DMS153 treated with DMSO at 0.1 percent for 48 hours (cell line): ENCODE data around the gene FLAD1.

Experiments
- DNase-seq: peaks from one replicate; lab custom pipeline; 2025; ENCODE audit not compliant: unreplicated experiment; lab: John Stamatoyannopoulos, UW

Gene FLAD1

DNA sequence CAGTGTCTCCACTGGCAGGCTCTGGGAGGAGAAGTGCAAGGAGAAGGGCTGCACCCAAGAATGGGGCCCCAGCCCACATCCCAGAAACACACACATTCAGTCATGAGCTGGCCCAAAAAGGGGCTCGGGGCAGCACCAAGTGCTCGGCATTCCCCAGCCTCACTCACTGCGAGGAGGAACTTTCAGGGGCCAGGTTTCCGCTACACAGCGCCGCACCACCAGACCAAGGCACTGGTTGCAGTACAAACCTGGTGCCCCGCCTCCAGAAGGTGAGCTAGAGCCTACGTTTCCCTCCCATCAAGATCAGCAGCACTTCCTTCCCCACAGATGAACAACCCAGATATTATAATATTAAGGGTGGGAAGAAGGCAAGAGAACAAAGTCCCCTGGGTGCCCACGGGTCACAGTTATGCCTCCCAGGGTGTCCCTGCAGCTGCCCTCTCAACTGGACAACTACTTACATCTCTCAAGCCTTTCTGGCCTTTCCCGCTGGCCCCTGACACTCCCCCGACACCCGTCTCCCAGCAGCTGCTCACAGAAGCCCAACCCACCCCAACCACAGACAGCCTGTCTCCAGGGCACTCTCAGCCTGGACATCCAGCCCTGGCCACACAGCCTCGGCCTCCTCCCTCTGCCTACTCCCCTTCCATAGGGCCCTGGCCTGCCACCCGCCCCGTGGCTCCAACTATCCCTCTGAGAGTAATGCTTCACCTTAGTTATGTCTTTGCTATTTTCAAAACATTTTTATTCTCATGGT, 31.1 kb upstream of the FLAD1 start:
- no peak for DNase-seq

DNA sequence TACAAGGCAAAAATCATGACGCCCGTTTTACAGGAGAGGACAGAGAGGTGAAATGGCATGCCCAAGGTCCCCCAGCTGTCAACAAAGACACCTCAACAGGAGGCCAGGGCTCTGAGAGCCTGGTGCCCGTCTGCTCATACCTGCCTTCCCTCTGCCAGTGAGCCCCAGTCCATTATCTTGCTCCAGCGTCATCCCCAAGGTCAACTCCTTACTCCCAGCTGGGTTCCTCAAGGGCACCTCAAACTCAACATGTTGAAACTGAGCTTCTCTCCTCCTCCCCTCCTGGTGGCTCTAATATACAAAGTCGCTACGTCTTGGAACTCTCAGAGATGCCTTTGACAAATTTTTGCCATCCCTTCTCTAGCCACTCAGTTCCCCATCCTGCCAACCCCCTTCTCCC, 30.5 kb upstream of the FLAD1 start:
- no peak for DNase-seq

DNA sequence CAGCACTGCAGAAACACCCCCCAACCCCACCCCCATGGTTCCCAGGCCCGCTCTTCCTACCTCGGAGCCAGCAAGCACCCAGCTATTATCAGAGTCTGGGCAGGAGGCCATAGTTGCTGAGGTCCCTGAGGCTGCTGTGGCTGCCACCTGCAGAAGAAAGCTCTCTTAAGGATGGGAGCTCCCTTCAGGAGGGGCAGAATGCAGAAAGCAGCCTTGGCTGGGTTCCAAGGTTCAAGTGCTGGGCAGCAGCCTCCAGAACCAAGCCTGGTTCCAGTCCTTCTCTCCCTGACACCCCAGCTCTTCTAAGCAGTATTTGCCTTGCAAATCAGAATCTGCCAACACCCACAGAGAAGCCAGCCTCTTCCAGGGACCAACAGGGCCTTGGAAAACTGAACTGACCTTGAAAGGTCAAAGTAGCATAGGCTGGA, 29.5 kb upstream of the FLAD1 start:
- no peak for DNase-seq

DNA sequence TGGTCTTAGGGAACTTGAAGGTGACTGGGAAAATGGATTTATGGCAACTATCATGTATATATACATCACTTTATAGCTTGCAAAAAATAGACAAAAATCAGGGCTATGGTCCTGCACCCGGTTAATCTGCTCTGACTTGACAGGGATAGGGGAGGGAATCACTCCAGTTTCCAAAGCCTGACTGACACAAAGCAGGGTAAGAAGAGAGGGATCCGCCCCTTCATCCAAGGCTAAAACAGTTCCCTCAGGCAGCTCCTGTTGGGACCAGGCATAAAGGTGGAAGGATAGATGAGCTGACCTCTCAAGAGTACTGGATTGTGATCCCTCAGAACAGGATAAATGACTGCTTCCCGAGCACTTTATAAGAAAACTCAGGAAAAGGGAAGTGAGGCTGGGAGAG, 28.6 kb upstream of the FLAD1 start:
- no peak for DNase-seq

DNA sequence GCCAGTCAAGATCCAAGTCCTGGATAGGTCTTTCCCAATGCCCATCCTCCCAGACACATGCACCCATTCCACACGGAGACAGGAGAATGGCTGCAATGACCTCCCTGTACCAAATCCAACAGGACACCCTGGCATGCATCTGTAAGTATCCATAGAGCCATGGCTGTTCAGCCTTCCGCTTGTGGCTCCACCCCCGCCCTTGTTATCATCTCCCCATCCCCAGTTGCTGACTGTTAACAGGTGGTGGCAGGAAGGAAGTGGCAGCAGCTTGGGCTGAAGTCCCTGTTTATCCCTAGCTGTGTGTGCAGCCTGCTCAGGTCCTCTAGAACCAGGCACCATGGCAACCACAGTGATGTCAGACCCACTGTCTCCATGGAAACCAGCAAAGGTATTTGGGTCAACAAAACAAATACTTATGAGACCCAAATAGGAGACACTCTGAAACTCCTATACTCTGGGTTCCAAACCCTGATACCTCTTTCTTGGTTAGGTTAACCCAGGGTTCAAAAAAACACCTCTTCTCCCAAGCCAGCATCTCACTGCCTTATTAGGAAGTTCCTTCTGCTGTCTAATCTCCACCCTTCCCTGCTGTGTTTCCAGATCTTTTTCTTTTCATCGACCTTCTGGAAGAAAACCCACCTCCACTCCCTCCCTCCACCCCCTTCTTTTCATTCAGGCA, 28.0 kb upstream of the FLAD1 start:
- DNase-seq: peak; percentile 71

DNA sequence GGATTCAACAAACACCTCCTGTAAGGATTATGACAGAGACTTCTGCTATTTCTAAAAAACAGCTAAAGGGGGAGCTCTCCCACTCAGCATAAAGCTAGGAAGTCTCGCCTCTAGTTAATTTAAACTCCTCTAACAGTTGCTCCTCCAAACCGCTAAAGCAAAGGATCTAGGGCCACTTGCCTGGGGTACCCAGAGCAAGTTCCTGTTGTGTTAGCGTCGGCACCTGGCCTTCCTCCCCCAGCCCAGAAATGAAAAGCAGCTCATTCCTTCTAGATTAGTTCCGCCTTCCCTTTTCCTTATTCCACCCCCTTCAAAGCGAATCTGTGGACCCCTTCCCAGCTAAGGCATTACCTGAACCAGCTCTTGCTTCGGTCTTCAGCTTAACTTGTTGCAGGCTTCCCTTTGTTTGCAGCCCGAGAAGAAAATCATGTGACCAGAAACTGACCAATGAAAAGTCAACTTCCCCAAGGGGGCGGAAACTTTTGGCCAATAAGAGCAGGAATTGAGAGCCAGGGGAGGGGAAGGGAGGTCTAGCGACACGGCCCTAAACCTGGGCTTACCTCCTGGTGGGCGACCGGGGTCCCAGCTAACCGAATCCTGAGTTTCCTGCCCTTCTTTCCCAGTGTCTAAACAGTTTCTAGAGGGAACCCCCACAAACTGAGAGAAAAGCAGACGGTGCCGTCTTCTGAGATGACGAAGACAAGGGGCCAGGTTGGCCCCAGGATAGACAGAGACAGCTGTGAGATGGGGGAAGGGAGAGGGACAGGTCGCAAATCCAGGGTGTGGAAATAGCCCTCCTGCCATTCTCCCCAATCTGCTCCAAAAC, 27.2 kb upstream of the FLAD1 start, which contains the start of gene PBXIP1:
TSS of gene PBXIP1 (minus strand) at position 382 of the 826 bp plus-strand sequence. CDS start 2,378 bp downstream, outside the sequence.
- peak; percentile 99 for DNase-seq

DNA sequence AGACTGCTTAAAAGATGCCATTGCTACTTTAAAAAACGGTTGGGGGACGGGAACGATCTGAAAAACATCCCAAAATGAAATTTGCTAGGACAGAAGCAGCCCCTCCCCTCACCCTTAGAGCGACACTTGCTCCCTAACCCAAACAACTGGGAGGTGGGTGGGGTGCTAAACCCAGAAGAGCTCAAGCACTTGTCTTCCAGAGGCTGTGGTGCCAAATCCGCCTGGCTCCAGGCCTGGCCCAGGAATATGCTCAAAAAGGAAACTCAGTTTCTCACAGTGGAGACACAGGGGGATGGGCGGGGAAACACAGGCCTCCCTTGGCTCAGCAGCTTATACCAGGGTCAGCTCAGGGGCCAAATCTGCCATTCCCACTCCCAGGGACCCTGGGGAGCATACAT, 26.6 kb upstream of the FLAD1 start:
- no peak for DNase-seq

DNA sequence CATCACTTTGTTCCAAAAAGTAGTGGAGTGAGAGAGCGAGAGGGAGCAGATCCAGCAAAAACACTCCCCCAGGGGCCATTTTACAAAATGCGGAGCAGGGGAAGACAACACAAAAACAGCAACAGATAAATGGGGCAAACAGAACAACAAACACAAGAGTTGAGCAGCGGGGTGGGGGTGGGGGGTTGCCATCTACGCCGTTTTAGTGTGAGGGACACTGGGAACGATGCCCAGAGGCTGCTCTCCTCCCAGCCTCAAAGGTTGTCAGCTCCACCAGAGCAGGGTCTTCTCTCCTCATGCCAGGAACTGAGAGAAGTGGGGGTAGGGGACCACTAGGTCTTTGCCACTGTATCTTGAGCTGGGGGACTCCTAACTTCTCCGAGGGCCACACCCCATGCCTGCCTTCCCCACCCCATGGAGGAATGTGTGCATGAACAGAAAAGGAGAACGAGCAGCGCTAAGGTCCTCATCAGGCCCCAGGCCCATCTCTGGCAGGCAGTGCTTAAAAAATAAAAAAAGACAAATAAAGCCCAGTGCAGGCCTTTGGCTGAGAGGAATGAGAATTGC, 26.0 kb upstream of the FLAD1 start:
- DNase-seq: no peak

DNA sequence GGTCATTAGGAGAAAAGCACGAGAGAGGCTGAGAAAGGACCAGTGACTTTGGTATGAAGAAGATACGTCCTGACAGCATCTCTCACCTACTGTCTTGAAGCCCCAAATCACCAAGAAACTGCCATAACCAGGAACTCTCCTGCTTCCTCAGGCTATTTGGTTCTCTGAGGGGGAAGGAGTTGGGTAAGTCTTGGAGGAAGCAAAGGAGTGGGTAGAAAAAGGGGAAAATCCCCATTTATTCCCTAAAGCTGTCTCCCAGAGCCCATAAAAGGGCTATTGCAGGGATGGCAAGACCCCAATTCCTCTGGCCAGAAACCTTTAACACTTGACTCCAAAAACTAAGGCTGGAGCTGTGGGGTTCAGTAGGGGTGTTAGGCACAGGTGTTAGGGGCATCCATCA, 25.1 kb upstream of the FLAD1 start:
- DNase-seq: no peak

DNA sequence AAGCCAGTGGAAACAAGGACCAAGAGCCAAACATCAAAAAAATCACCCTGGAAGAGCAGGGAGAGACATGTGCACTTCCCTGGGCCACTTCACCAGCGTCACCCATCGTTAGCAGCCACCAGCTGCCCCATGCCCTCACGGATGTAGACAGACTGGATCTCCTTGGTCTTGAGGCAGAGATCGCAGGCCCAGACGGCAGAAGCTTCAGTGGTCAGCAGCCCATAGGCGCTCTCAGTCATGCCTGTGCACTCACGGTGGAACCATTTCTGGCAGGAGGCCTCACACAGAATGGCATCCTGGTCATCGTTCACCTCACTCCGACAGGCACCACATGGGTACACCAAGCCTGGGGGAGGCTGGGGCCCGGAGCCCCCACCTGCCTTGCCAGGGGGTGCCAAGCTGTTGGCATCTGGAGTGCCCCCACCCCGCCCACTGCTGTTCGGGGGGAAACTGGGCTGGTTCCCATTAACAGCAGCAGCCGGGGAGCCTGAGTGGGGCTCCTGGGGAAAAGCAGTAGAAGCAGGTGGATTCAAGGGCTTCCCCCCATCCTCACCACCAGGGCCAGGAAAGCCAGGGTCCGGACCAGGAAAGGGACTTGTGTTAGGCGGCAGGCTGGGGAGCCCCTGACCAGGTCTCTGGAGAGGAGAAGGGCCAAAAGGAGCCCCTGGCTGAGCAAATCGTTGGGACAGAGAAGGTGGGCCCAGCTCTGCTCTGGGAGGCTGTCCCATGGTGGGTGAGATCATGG, 24.3 kb upstream of the FLAD1 start:
- no peak for DNase-seq

DNA sequence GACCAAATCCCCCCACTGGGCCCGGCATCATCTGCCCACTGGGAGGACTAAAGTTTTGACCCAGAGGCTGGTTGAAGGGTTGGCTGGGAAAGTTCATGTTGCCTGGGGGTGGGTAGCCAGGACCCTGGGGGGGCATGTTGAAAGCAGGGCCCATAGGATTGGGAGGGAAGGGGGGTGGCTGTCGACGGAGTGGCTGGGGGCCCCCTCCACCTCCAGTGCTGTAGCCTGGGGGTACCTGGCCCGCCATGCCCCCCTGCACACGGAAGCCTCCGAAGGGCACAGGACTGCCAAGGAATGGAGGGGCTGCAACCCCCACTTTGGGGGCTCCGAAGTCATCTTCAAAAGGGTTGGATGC, 23.7 kb upstream of the FLAD1 start:
- no peak for DNase-seq

DNA sequence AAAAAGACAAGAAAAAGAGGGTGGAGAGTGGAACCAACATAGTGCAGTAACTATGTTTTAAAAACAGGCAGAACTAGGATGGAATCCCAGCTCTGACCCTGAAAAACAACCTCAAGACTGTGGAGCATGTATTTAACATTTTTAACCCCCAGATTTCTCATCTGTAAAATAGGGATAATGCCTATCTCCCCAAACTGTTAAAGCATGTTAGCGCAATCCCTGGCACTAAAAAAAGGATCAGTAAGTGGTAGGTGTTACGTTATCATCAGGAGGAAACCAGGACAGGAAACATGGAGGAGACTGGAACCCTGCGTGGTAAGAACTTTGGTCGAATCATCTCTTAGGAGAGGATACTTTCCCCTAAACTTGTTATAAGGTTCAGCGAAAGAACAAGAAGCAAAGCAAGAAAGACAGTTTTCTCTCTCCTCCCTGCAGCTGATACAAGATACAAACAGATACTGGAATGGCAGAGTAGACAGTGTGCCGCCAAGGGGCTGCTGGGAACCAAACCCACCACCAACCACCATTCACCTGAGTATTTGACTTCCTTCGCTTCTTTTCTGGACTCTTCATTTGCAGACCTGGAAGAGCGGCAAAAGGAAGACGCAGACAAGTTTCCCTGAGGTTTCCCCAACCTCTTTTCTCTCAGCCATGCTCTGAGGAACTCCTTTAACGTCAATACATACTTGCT, 22.6 kb upstream of the FLAD1 start:
- DNase-seq: no peak

DNA sequence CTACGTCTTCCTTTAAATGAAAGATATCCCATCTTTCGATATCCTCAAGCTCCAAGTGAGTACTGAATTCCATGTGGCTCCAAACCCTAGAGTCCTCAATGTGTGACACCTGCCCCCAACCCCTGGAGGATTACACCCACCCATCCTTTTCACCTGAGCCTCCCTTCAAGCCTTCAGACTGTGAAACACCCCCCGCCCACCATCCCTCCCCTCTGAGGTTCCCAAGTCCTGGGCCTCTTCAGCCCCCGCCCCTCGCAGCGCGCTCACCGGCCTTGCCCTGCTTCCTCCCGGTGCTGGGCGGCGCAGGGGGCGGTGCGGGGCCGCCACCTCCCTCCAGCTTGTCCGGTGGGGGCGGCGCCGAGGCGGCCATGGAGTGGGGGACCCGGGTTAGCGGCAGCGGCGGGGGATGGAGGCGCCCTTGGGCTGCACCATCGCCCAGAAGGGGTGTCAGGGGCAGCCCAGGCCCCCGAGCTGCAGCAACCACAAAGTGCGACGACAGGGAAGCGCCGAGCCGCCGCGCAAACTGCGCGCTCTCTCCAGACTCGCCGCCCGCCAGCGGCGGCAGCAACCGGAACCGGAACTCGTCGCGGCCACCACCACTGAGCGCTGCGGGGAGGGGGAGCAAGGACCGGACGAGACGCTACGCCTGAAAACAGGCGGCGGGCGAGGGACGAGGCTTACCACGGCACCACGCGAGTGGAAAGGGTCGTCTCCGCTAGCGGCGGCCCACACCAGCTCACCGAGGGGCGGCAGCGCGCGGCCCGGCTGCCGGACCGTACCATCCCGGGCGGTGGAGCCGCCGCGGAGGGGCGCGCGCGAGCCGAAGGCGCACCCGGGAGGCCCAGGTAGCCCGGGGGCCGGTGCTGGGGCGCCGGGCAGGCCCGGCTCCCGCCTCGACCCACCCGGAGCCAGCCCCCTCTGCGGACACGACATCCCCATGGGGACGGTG, 21.7 kb upstream of the FLAD1 start, which contains the start of gene PYGO2:
TSS of gene PYGO2 (minus strand) at position 576 of the 949 bp plus-strand sequence. CDS start at position 370, 206 bp downstream.
- peak; percentile 76 for DNase-seq

DNA sequence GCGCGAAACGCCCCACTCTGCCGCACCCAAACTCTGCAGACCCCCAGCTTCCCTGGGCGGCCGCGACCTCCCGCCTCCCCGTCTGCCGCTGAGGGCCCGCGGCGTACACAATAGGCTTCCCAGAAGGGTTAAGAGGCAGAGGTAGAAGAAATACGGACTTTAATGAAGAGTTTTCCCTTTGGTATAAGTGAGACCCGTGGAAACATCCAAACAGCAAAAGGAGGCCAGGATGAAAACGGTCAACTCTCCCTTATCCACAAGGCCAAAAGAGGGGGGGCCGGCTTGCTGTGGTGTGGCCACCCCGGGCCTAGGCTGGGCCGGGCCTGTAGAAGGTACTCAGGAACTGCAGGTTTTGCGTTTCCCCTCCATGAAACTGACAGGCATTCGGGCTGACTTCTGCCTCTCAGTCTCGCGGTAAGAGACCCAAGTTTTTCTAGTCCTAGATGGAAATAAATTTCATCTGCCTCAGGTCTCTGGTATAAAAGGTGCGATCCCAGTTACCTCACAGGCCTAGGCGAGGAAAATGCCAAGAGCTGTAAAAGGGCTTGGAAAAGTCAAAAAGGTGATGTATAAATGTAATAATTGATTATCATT, 20.9 kb upstream of the FLAD1 start:
- DNase-seq: no peak

DNA sequence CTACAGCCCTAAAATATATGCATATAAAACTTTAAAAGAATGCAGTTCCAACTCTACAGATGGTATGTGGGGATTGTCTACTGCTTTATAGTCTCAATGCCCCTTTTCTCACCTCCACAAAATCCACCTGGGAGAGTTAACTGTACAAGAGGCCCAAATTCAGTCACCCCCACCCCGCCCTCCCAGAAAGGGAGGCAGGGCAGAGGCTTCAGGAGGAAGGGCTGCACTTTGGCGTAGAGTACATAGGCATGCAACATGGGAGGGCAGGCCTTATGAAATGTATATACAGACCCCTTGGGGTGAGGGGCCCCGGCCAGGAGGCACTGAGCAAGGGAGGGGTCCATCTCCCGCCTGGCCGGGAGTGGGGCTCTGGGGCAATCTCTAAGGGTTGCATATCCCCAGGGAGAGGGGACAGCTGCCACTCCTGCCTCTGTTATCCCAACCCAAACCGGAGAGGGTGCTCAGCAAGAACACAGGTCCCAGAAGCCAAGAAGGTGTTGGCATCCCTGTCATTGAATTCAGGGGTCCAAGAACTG, 20.3 kb upstream of the FLAD1 start:
- no peak for DNase-seq

DNA sequence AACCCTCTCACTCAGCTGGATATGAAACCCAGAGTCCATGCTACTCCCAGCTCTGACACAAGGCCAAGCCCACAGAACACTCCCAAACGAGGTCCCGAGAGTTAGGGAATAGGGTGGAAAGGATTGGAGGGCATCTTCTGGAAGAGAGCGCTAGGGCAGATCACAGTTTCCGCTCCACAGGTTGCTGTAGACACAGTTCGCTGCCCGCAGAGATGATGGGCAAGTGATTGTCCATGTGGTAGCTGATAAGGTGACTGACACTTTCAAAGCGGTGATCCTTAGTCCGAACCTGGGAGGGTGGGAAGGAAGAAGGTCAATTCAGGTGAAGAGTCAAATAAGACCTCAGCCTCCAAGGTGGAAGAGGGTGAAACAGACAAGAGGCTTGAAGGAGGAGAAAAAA, 19.5 kb upstream of the FLAD1 start:
- DNase-seq: no peak

DNA sequence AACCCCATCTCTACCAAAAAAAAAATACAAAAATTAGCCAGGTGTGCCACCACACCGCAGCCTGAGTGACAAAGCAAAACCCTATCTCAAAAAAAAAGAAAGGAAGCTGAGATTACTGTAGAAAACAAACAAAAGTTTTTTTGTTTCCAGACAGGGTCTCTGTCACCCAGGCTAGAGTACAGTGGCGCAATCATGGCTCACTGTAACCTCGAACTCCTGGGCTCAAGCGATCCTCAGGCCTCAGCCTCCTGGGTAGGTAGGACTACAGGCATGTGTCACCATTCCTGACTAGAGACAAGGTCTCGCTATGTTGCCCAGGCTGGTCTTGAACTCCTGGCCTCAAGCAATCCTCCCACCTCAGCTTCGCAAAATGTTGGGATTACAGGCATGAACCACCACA, 18.8 kb upstream of the FLAD1 start:
- no peak for DNase-seq

DNA sequence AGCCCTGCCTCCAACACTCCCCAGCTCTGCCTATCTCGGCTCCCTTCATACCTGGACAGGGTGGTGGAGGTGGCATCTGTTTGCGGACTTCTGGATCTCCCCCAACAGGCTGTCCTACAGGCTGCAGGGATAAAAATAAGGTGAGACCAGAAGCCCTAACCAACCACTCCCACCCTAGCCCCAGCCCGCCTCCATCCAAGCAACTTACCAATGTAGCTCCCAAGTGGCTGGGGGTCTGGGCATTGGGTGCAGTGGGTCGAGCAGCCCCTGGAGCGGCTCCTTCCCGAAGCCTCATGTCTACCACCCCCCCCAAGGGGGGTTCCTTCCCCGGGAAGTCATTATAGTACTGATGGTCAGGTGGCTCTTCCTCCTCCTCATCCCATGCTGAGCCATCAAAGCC, 17.0 kb upstream of the FLAD1 start:
- no peak for DNase-seq
